Adipocyte (in vitro differentiated cells): Measurements from ENCODE around the gene RFXANK.

ENCODE experiments used
- DNase-seq: peaks from one replicate; pipeline ENCODE4 v3.0.0-alpha.2; 2015; ENCODE audit warnings: low read depth
- H3K27me3 ChIP-seq: replicated peaks from 2 replicates; pipeline ENCODE4 v1.7.0; 2013; ENCODE audit warnings: mild to moderate bottlenecking, low read length, moderate library complexity; ENCODE audit not compliant: control insufficient read depth, insufficient read depth
- H3K36me3 ChIP-seq: 2 replicates; pipeline ENCODE4 v1.7.0; 2013; ENCODE audit warnings: low read length, mild to moderate bottlenecking, moderate library complexity; ENCODE audit not compliant: control insufficient read depth, insufficient read depth, severe bottlenecking
- H3K4me1 ChIP-seq: 2 replicates; pipeline ENCODE4 v1.7.0; 2013; ENCODE audit warnings: mild to moderate bottlenecking, low read length, moderate library complexity; ENCODE audit not compliant: control insufficient read depth, insufficient read depth
- H3K4me3 ChIP-seq: 2 replicates; pipeline ENCODE4 v1.7.0; 2013; ENCODE audit warnings: mild to moderate bottlenecking, low read length, moderate library complexity
- H3K9ac ChIP-seq: 2 replicates; pipeline ENCODE4 v1.7.0; 2013; ENCODE audit warnings: mild to moderate bottlenecking, low read length, moderate library complexity
- H3K9me3 ChIP-seq: 2 replicates; pipeline ENCODE4 v1.7.0; 2013; ENCODE audit warnings: mild to moderate bottlenecking, low read length, moderate library complexity; ENCODE audit not compliant: control insufficient read depth

The RFXANK gene

GRCh38 chr19:19224150-19224851 is 32.2 kb downstream of the RFXANK start:
- H3K36me3 ChIP-seq: no peaks in the 10 kb centered on the region
- H3K4me1 ChIP-seq: no peaks in the 10 kb centered on the region
- H3K27me3 ChIP-seq: peaks cover 62% of the 10 kb centered on the region
- no peak for DNase-seq
- H3K9ac ChIP-seq: no peak overlapping the region
- H3K4me3 ChIP-seq: no peak overlapping the region
- H3K9me3 ChIP-seq: no peaks in the 10 kb centered on the region

GRCh38 chr19:19224852-19225494 is 32.9 kb downstream of the RFXANK start:
- H3K4me1 ChIP-seq: no peaks in the 10 kb centered on the region
- H3K9ac ChIP-seq: no peak overlapping the region
- H3K27me3 ChIP-seq: peaks cover 65% of the 10 kb centered on the region
- no peaks in the 10 kb centered on the region for H3K9me3 ChIP-seq
- peak overlapping the region; percentile 47 for H3K4me3 ChIP-seq
- no peaks in the 10 kb centered on the region for H3K36me3 ChIP-seq
- DNase-seq: peak; percentile 60

- Histone ChIP-seq H3K27me3 (peaks cover 68% of the 10 kb centered on the region), H3K4me3 (no peak overlapping the region), H3K36me3 (no peaks in the 10 kb centered on the region), H3K9ac (no peak overlapping the region), H3K9me3 (no peaks in the 10 kb centered on the region), H3K4me1 (no peaks in the 10 kb centered on the region)
- DNase-seq: no peak
These were observed 34.1 kb downstream of the RFXANK start for GRCh38 chr19:19226204-19226603.

- H3K9ac ChIP-seq: no peak overlapping the region
- H3K27me3 ChIP-seq: peaks cover 72% of the 10 kb centered on the region
- H3K36me3 ChIP-seq: no peaks in the 10 kb centered on the region
- no peaks in the 10 kb centered on the region for H3K4me1 ChIP-seq
- no peak for DNase-seq
- no peak overlapping the region for H3K4me3 ChIP-seq
- no peaks in the 10 kb centered on the region for H3K9me3 ChIP-seq
These were observed 34.6 kb downstream of the RFXANK start for GRCh38 chr19:19226663-19227062.

GRCh38 chr19:19227217-19227616 is 35.2 kb downstream of the RFXANK start:
- no peak overlapping the region for H3K4me3 ChIP-seq
- H3K36me3 ChIP-seq: no peaks in the 10 kb centered on the region
- DNase-seq: no peak
- H3K27me3 ChIP-seq: peaks cover 70% of the 10 kb centered on the region
- H3K9me3 ChIP-seq: no peaks in the 10 kb centered on the region
- no peaks in the 10 kb centered on the region for H3K4me1 ChIP-seq
- H3K9ac ChIP-seq: no peak overlapping the region

- Histone ChIP-seq H3K4me1 (no peaks in the 10 kb centered on the region), H3K4me3 (no peak overlapping the region), H3K9ac (no peak overlapping the region), H3K27me3 (peaks cover 55% of the 10 kb centered on the region), H3K9me3 (peaks cover 16% of the 10 kb centered on the region), H3K36me3 (no peaks in the 10 kb centered on the region)
- DNase-seq: no peak
These were observed 37.6 kb downstream of the RFXANK start for GRCh38 chr19:19229701-19230100.

- Histone ChIP-seq H3K9ac (no peak overlapping the region), H3K4me1 (no peaks in the 10 kb centered on the region), H3K9me3 (peaks cover 20% of the 10 kb centered on the region), H3K36me3 (no peaks in the 10 kb centered on the region), H3K27me3 (peaks cover 46% of the 10 kb centered on the region), H3K4me3 (no peak overlapping the region)
- DNase-seq: no peak
These were observed 38.9 kb downstream of the RFXANK start for GRCh38 chr19:19230999-19231398.

GRCh38 chr19:19232261-19232721 is 40.2 kb downstream of the RFXANK start:
- Histone ChIP-seq H3K9me3 (peaks cover 20% of the 10 kb centered on the region), H3K9ac (no peak overlapping the region), H3K4me1 (no peaks in the 10 kb centered on the region), H3K4me3 (no peak overlapping the region), H3K36me3 (no peaks in the 10 kb centered on the region), H3K27me3 (peaks cover 34% of the 10 kb centered on the region)
- DNase-seq: no peak

GRCh38 chr19:19234220-19234816 is 42.3 kb downstream of the RFXANK start:
- H3K4me3 ChIP-seq: no peak overlapping the region
- DNase-seq: no peak
- H3K27me3 ChIP-seq: peaks cover 22% of the 10 kb centered on the region
- no peak overlapping the region for H3K9ac ChIP-seq
- H3K9me3 ChIP-seq: peaks cover 20% of the 10 kb centered on the region
- no peaks in the 10 kb centered on the region for H3K4me1 ChIP-seq
- no peaks in the 10 kb centered on the region for H3K36me3 ChIP-seq

- Histone ChIP-seq H3K36me3 (no peaks in the 10 kb centered on the region), H3K9me3 (peaks cover 20% of the 10 kb centered on the region)
These were observed 44.1 kb downstream of the RFXANK start for GRCh38 chr19:19236173-19236572.

GRCh38 chr19:19238126-19238894 is 46.3 kb downstream of the RFXANK start:
- H3K9ac ChIP-seq: no peak overlapping the region
- no peak overlapping the region for H3K4me3 ChIP-seq
- H3K9me3 ChIP-seq: peaks cover 18% of the 10 kb centered on the region
- no peak for DNase-seq
- H3K27me3 ChIP-seq: peaks cover 16% of the 10 kb centered on the region
- H3K4me1 ChIP-seq: no peaks in the 10 kb centered on the region
- H3K36me3 ChIP-seq: no peaks in the 10 kb centered on the region

More at GRCh38 chr19:19236173-19236572, 44.1 kb downstream of the RFXANK start:
- no peak overlapping the region for H3K4me3 ChIP-seq
- DNase-seq: no peak
- peaks cover 26% of the 10 kb centered on the region for H3K27me3 ChIP-seq
- no peaks in the 10 kb centered on the region for H3K4me1 ChIP-seq
- H3K9ac ChIP-seq: no peak overlapping the region
